ENCODE data around the gene ARHGAP15.
A peak's percentile ranks its signal among the peaks of the same experiment; 100 is the strongest.

Gene ARHGAP15

DNA sequence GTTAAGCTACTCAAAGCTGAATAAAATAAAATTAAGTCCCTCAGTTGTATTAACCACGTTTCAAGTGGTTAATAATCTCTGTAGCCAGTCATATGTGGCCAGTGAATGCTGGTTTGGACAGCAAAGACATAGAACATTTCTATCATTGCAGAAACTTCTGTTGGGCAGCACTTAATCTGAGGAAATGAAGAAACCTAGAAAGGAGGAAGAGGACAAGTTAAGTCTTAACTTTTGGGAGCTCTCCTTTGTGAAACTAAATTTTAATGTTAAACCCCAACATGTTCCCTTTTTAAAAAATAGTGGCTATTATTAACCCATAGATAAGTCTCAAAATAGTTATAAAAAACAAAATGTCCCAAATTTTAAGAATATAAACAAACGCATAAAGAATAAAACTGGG is 421.3 kb downstream of the ARHGAP15 start:
- TF ChIP-seq, protein P1, sequence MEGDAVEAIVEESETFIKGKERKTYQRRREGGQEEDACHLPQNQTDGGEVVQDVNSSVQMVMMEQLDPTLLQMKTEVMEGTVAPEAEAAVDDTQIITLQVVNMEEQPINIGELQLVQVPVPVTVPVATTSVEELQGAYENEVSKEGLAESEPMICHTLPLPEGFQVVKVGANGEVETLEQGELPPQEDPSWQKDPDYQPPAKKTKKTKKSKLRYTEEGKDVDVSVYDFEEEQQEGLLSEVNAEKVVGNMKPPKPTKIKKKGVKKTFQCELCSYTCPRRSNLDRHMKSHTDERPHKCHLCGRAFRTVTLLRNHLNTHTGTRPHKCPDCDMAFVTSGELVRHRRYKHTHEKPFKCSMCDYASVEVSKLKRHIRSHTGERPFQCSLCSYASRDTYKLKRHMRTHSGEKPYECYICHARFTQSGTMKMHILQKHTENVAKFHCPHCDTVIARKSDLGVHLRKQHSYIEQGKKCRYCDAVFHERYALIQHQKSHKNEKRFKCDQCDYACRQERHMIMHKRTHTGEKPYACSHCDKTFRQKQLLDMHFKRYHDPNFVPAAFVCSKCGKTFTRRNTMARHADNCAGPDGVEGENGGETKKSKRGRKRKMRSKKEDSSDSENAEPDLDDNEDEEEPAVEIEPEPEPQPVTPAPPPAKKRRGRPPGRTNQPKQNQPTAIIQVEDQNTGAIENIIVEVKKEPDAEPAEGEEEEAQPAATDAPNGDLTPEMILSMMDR (IDR thresholded peaks at IDR 0.05; ENCODE audit: extremely low read depth, missing control alignments), result no peak
- no peak for DNase-seq (ENCODE audit: low spot score)

DNA sequence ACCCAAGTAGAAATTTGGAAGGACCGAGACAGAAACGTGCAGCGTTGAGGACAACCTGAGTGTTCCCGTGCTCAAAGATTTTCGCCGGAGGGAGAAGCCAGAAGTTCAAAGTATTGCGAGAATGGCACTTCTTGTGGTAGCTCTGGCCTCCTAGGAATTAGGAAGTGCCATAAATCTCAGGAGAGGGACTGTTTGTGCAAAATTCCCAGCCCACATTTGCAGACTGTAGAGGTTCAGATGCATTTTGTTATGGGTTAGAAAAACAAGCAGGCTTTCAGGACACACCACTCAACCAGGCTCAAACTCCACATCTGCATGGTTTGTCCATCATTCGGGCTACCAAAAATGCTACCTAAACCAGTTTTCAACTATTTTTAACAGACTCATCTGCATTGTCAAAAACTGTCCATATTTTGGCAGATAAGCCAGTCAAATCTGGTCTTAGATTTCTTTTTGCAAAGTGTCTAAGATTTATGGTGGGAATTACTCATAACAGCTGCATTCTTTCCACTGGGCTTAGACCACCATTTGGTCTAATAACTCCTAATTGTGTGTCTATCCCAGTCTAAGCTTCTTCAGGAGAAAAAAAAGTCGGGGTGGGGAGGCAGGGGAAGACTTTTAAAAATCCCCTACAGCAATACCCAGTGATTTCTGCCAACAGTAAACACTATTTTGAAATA is 422.9 kb downstream of the ARHGAP15 start:
- TF ChIP-seq, protein P1 (IDR thresholded peaks at IDR 0.05; ENCODE audit: extremely low read depth, missing control alignments), result no peak
- DNase-seq (ENCODE audit: low spot score), result no peak

DNA sequence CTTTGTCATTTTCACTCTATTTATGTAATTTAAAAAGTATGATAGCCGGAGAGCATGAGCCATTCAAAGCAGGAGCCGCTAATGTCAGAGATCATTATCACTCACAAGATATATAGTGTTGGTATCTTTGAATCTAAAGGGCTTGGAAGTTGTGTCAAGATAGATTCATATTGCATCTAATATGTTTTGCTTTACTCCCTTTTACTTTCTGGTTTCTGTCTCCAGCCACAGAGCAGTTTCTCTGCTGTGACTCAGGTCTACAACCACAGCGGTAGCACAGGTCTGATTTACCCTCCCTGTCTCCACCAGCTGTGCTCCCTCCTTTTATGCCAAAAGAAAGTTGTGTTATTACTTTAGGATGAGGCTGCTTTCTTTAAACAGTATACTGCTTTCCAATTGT is 424.0 kb downstream of the ARHGAP15 start:
- no peak for DNase-seq (ENCODE audit: low spot score)

DNA sequence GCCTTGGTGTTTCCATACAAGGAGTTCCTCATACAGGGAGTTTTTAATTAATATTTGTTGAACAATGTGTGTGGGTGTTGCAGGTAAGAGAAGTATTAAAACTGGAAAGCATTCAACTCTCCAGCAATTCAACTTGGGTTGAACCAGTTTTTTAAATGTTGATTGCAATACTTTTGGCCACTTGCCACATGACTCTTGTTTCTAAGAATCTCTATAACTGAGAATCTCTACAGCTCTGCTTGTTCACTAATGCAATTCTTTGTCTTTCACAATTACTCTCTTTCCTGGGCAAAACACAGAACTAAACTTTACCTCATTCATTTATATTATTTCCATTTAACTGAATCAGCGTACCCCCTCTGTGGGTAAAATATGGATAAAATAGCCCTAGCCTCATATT is 429.4 kb downstream of the ARHGAP15 start:
- TF ChIP-seq, protein P1 (IDR thresholded peaks at IDR 0.05; ENCODE audit: extremely low read depth, missing control alignments), result no peak
- DNase-seq (ENCODE audit: low spot score), result no peak

More for the DNA sequence above, 424.0 kb downstream of the ARHGAP15 start:
- TF ChIP-seq, protein P1 (IDR thresholded peaks at IDR 0.05; ENCODE audit: extremely low read depth, missing control alignments), result no peak

DNA sequence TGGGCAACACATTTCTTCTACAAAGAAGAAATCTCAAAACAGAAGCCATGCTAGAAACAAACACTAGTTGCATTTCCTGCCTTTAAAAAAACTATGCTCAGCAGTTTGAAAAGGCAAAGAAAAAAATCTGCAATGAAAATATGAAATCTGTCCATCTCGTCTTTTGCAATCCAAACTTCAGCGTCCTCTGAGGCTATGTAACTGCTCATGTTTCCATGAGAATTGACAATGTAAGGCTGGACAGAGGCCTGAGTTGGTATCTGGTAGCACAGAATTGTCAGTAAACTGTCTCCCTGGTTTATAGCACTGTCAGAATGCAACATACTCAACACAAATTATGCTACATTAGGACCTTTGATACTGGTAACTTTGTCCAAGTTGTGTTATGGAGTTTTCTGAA is 429.9 kb downstream of the ARHGAP15 start:
- DNase-seq (ENCODE audit: low spot score), result no peak
- TF ChIP-seq, protein P1 (IDR thresholded peaks at IDR 0.05; ENCODE audit: extremely low read depth, missing control alignments), result no peak

DNA sequence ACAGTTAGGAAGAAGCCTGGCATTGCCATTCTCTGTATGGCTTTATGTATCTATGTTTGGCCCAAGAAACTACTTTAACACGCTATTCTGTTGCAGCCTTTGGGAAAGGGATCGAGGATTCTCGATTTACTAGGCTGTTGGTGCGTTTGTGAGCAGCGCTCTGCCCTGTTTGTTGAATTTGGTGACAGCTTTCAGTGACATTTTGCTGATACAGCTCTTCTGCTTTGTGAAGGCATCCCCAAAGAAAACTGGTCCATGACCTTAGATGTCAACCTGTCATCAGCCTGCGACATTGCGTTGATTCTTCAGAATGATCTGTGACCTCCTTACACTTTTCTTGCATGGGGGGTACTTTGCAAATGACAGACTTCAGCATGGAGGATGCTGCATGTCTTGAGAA is 431.5 kb downstream of the ARHGAP15 start:
- TF ChIP-seq, protein P1 (IDR thresholded peaks at IDR 0.05; ENCODE audit: extremely low read depth, missing control alignments), result no peak
- DNase-seq (ENCODE audit: low spot score), result no peak

DNA sequence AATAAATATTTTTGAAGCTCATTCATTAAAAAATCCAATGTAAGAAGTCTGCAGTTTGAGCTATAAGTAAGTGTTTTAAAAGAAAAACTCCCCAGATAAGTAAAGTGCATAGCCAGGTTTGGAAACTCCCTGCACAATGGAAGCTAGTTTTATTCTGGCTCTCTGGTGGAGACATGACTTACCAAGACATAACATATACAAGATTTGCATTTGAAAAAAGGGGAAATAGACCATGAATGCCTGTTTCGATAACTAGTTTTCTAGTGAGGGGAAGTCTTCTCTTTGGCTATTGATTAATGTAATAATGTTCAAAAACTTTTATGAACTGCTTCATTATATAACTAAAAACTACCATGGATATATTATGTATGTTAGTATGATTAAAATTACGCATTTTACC is 435.2 kb downstream of the ARHGAP15 start:
- DNase-seq (ENCODE audit: low spot score), result peak; percentile 30
- TF ChIP-seq, protein P1 (IDR thresholded peaks at IDR 0.05; ENCODE audit: extremely low read depth, missing control alignments), result no peak
